HFF-Myc (cell line): ENCODE results near the gene GPR155.
"Not testable (repeated sequence)": the region's sequence is repeated elsewhere in the genome, so short reads cannot be mapped to it uniquely, and the experiment has no call there.

Source experiments
- DNase-seq: peaks from one replicate; pipeline ENCODE4 v3.0.0-alpha.2; 2011; ENCODE audit warnings: low read depth; ENCODE audit errors: extremely low read depth
- H3K4me3 ChIP-seq: replicated peaks from 2 replicates; pipeline ENCODE4 v1.5.1; 2011; ENCODE audit warnings: low read depth, mild to moderate bottlenecking, control low read depth, low read length
- TF ChIP-seq, protein P1 (sequence below): IDR thresholded peaks from 2 replicates; pipeline ENCODE4 v1.5.1; 2012; ENCODE audit warnings: mild to moderate bottlenecking, low read depth, low read length, control low read depth; ENCODE audit errors: missing control alignments

Gene GPR155

DNA sequence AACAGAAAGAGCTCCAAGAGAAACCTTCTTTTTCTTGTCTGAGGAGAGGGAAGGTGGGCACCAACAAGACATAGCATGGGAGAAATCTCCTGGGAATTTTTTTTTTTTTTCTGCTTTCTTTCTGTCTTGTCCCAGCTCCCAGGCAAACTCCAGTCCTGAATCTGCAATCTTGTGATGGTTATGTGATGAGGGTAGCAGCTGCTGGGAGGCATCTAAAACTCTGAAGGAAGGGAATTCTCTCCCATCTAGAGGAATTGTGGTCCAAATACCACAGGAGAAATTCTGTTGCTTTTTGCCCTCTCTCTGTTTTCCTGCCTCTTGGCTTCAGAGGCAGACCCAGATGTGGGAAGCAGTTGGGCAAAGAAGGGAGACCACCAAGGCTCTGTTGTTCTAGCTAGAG is 74.6 kb downstream of the GPR155 start:
- no peak for DNase-seq
- no peak overlapping the region for H3K4me3 ChIP-seq
- TF ChIP-seq, protein P1, sequence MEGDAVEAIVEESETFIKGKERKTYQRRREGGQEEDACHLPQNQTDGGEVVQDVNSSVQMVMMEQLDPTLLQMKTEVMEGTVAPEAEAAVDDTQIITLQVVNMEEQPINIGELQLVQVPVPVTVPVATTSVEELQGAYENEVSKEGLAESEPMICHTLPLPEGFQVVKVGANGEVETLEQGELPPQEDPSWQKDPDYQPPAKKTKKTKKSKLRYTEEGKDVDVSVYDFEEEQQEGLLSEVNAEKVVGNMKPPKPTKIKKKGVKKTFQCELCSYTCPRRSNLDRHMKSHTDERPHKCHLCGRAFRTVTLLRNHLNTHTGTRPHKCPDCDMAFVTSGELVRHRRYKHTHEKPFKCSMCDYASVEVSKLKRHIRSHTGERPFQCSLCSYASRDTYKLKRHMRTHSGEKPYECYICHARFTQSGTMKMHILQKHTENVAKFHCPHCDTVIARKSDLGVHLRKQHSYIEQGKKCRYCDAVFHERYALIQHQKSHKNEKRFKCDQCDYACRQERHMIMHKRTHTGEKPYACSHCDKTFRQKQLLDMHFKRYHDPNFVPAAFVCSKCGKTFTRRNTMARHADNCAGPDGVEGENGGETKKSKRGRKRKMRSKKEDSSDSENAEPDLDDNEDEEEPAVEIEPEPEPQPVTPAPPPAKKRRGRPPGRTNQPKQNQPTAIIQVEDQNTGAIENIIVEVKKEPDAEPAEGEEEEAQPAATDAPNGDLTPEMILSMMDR = no peak

DNA sequence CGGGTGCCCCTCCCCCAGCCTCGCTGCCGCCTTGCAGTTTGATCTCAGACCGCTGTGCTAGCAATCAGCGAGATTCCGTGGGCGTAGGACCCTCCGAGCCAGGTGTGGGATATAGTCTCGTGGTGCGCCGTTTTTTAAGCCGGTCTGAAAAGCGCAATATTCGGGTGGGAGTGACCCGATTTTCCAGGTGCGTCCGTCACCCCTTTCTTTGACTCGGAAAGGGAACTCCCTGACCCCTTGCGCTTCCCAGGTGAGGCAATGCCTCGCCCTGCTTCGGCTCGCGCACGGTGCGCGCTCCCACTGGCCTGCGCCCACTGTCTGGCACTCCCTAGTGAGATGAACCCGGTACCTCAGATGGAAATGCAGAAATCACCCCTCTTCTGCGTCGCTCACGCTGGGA is 76.8 kb downstream of the GPR155 start:
- DNase-seq, H3K4me3 ChIP-seq: not testable (repeated sequence)

DNA sequence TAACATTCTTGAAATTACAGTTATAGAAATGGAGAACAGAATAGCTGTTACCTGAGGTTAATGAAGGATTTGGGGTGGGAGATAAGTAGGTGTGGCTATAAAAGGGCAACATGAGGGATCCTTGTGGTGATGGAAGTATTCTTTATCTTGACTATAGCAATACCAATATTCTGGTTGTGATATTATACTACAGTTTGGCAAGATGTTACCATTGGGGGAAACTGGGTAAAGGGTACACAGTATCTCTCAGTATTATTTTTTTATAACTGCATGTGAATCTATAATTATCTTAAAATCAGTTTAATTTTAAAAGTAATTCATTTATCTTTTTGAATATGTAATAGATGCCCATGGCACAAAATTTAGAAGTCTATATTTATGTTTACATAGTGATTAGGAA is 83.2 kb downstream of the GPR155 start:
- TF ChIP-seq, protein P1 = no peak
- no peak for DNase-seq
- H3K4me3 ChIP-seq = no peak overlapping the region

DNA sequence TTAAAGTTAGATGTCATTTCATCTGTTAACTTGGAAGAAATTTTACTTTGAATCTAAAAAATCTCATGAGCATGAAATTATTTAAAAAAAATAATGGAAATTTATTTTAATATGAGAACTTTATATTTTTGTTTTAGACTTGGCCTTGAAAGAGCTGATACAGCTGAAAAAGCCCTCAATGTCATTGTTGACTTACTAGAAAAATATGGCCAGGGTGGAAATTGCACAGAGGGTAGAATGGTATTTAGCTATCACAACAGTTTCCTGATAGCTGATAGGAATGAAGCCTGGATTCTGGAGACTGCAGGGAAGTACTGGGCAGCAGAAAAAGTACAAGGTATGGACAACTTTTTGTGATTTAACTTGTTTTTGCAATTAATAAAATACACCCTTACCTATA is 86.0 kb downstream of the GPR155 start:
- DNase-seq = no peak
- H3K4me3 ChIP-seq = no peak overlapping the region
- TF ChIP-seq, protein P1 = no peak

DNA sequence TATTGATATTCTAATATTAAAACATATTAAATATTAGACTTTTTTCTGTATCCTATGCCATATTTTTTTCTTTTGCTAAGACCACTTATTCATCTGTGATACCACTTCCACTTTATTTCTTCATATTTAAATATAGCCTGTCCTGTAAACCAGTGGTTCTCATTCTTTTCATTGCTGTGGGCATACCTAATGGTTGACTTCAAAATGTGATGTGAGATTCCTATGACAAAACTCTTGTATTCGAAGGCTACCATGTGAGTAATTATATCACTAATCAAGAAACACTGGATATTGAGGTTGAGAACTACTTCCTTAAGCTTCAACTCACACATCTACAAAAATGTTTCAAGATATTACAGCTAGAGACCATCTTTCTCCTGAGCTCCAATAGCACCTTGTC is 87.7 kb downstream of the GPR155 start:
- TF ChIP-seq, protein P1 = no peak
- H3K4me3 ChIP-seq = no peak overlapping the region
- no peak for DNase-seq

DNA sequence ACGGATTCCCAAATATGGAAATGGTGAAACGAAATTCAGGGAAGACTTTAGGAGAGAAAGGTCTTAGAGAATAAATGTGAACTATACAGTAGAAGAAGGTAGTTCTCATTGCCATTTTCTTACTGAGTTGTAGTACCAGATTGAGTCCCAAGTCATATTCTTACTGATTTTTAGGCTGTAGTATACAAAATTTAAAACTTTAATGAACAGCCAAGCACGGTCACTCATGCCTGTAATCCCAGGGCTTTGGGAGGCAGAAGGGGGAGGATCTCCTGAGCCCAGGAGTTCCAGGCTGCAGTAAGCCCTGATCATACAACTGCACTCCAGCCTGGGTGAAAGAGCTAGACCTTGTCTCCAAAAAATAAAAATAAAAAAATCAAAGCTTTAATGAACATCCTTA is 89.1 kb downstream of the GPR155 start:
- no peak overlapping the region for H3K4me3 ChIP-seq
- no peak for DNase-seq
- TF ChIP-seq, protein P1 = no peak

DNA sequence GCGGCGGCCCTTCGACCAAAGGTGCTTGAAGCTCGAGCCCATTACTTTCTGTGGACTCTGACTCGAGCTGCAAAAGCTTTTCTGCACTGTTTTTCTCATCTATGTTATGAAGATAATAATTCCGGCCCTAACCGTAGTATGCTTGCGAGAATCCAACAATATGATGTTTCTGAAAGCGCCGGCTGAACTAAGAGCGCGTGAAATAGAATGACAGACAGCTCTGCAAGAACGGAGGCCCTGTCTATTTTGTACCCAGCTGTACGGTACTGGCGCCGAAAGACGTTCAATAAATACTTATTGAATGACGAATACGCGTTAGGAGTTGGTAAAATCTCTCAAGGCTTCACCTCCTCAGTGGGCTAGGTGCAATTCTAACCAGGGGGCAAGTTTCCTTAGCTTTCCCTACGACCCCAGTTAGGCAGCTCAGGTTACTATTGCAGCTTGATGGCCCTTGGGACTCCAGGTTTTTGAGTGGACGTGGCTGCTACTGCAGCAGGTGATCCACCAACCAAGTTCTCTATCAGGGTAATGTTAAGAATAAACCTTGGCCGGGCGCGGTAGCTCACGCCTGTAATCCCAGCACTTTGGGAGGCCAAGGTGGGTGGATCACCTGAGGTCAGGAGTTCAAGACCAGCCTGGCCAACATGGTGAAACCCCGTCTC is 90.7 kb downstream of the GPR155 start:
- DNase-seq = no peak
- TF ChIP-seq, protein P1 = no peak
- peak overlapping the region; percentile 92 for H3K4me3 ChIP-seq
